HepG2 (cell line): ENCODE data around the gene TEDC2. TPM values are rescaled to one million over a fixed set of nuclear protein-coding genes. Genes with fewer than 3 reads are reported as not detected.

Experiments
- CEBPG ChIP-seq: IDR thresholded peaks from 2 replicates; pipeline ENCODE4 v1.6.1; 2016
- FOXK2 ChIP-seq: fragments of 450-650 bp; IDR thresholded peaks from 2 replicates; pipeline ENCODE4 v1.6.1; 2016
- GABPA ChIP-seq, 2 experiments: IDR thresholded peaks; 2 replicates each; pipeline ENCODE4 v1.6.1; 2011 to 2016; ENCODE audit warnings: low read depth in 2 of 2, low read length in 1 of 2, missing biosample characterization in 1 of 2, missing genetic modification characterization in 1 of 2
- KLF12 ChIP-seq: sonication (generic); formaldehyde crosslinking; IDR thresholded peaks from 2 replicates; pipeline ENCODE4 v1.4.0; 2020; ENCODE audit warnings: missing genetic modification reagents, borderline replicate concordance
- MAF1 ChIP-seq: sonication (generic); formaldehyde crosslinking; IDR thresholded peaks from 2 replicates; pipeline ENCODE4 v1.5.0; 2020; ENCODE audit warnings: missing genetic modification reagents, borderline replicate concordance
- MTF1 ChIP-seq: sonication (generic); formaldehyde crosslinking; IDR thresholded peaks from 2 replicates; pipeline ENCODE4 v1.5.0; 2020; ENCODE audit warnings: missing genetic modification reagents
- NFYC ChIP-seq: IDR thresholded peaks from 2 replicates; pipeline ENCODE4 v1.6.1; 2016; ENCODE audit warnings: missing genetic modification reagents, missing compliant biosample characterization
- RFX3 ChIP-seq: IDR thresholded peaks from 2 replicates; pipeline ENCODE4 v1.6.1; 2016; ENCODE audit warnings: missing biosample characterization, missing genetic modification reagents
- SIX1 ChIP-seq: sonication (generic); formaldehyde crosslinking; IDR thresholded peaks from 2 replicates; pipeline ENCODE4 v1.4.0; 2020; ENCODE audit warnings: missing genetic modification reagents, borderline replicate concordance
- TAF15 ChIP-seq: fragments of 200-400 bp; formaldehyde crosslinking; IDR thresholded peaks from one replicate; pipeline ENCODE4 v1.6.1; 2018; ENCODE audit warnings: mild to moderate bottlenecking, low read depth, low read length; ENCODE audit not compliant: poor library complexity, severe bottlenecking
- THAP9 ChIP-seq: sonication (generic); formaldehyde crosslinking; IDR thresholded peaks from 2 replicates; pipeline ENCODE4; 2020; ENCODE audit warnings: missing genetic modification reagents, mild to moderate bottlenecking, borderline replicate concordance
- TOPORS ChIP-seq: sonication (generic); formaldehyde crosslinking; IDR thresholded peaks from 2 replicates; pipeline ENCODE4 v1.8.0; 2023; ENCODE audit warnings: mild to moderate bottlenecking, missing genetic modification reagents
- ZFX ChIP-seq: sonication (generic); formaldehyde crosslinking; IDR thresholded peaks from 2 replicates; pipeline ENCODE4 v1.4.0; 2020; ENCODE audit warnings: mild to moderate bottlenecking, low read depth, missing genetic modification reagents, moderate library complexity
- ZMAT3 ChIP-seq: sonication (generic); formaldehyde crosslinking; conservative IDR thresholded peaks from 2 replicates; pipeline ENCODE4 v1.7.0; 2021; ENCODE audit warnings: missing genetic modification reagents
- ZNF263 ChIP-seq: sonication (generic); formaldehyde crosslinking; IDR thresholded peaks from 2 replicates; pipeline ENCODE4 v1.4.0; 2020; ENCODE audit warnings: missing genetic modification reagents
- ZNF367 ChIP-seq: sonication (generic); formaldehyde crosslinking; IDR thresholded peaks from 2 replicates; pipeline ENCODE4 v1.4.0; 2020; ENCODE audit warnings: missing genetic modification reagents, borderline replicate concordance
- ZNF414 ChIP-seq: sonication (generic); formaldehyde crosslinking; IDR thresholded peaks from 2 replicates; pipeline ENCODE4 v1.5.0; 2020; ENCODE audit warnings: missing genetic modification reagents
- ZNF451 ChIP-seq: sonication (generic); formaldehyde crosslinking; IDR thresholded peaks from 2 replicates; pipeline ENCODE4 v1.5.0; 2020; ENCODE audit warnings: mild to moderate bottlenecking, missing genetic modification reagents
- ZNF512 ChIP-seq: sonication (generic); formaldehyde crosslinking; IDR thresholded peaks from 2 replicates; pipeline ENCODE4 v1.4.0; 2020; ENCODE audit warnings: mild to moderate bottlenecking, missing genetic modification reagents
- ZNF615 ChIP-seq: sonication (generic); formaldehyde crosslinking; IDR thresholded peaks from 2 replicates; pipeline ENCODE4 v1.5.0; 2020; ENCODE audit warnings: mild to moderate bottlenecking, missing genetic modification reagents, borderline replicate concordance
- ZNF761 ChIP-seq: sonication (generic); formaldehyde crosslinking; conservative IDR thresholded peaks from 2 replicates; pipeline ENCODE4 v1.4.0; 2020; ENCODE audit warnings: mild to moderate bottlenecking, missing genetic modification reagents
- ZNF772 ChIP-seq: sonication (generic); formaldehyde crosslinking; IDR thresholded peaks from 2 replicates; pipeline ENCODE4 v1.5.0; 2020; ENCODE audit warnings: mild to moderate bottlenecking, missing genetic modification reagents
- polyA plus RNA-seq, 8 experiments: library from polyadenylated mRNA; depleted of rRNA in 3 of 8; stranded (reverse) in 7 of 8; unstranded in 1 of 8; fragments of >200 nt; fragmentation: Illumina TruSeq in 4 of 8; extraction: Trizol in 4 of 8; gene quantifications; 2 replicates each; pipeline versions ENCODE4 v1.2.1 to v1.2.3, GENCODE V29; 2011 to 2016; ENCODE audit warnings: low read depth in 4 of 8, missing spikeins in 1 of 8, mixed read lengths in 1 of 8; ENCODE audit not compliant: insufficient read depth in 1 of 8
- total RNA-seq, 5 experiments: library from RNA; depleted of rRNA; stranded (reverse); fragments of >200 nt; fragmentation: Illumina TruSeq; extraction: Trizol; gene quantifications; 2 replicates each; pipeline ENCODE4 v1.2.3, GENCODE V29; 2016; ENCODE audit warnings: low read depth in 1 of 5
- TF ChIP-seq, protein P1 (sequence below): IDR thresholded peaks from 2 replicates; pipeline ENCODE4 v1.6.1; 2018; ENCODE audit warnings: missing genetic modification reagents

The TEDC2 gene
- total and polyA plus RNA-seq, 2 of the 13 experiments (the other 11 are each of a cell fraction or from before 2014, with no cell fraction given): 6.2 to 24.4 TPM

GRCh38 chr16:2484898-2485508 is 25.1 kb downstream of the TEDC2 start (continued):
- TF ChIP-seq NFYC (CRISPR knock-in tag) (0 out of 2 replicates have a peak, but pooled peaks have one; percentile 23), TOPORS (CRISPR knock-in tag) (0 out of 2 replicates have a peak, but pooled peaks have one; percentile 33), ZNF367 (no peak), RFX3 (no peak), GABPA (IDR thresholded peaks at IDR 0.05; ENCODE audit: low read depth, low read length) (no peak), GABPA (CRISPR knock-in tag; IDR thresholded peaks at IDR 0.05; ENCODE audit: low read depth) (peak; percentile 86), THAP9 (CRISPR knock-in tag) (peak; percentile 35; the same call in 1 of the 2 replicates), ZNF263 (CRISPR knock-in tag) (no peak; the same call in none of the 2 replicates), ZNF772 (CRISPR knock-in tag) (peak; percentile 87), MTF1 (CRISPR knock-in tag) (no peak), ZFX (CRISPR knock-in tag) (peak; percentile 64; the same call in 1 of the 2 replicates), ZNF512 (no peak), FOXK2 (peak; percentile 79), CEBPG (peak; percentile 93), ZNF414 (peak; percentile 15; the same call in 1 of the 2 replicates), ZNF615 (CRISPR knock-in tag) (no peak), SIX1 (CRISPR knock-in tag) (peak; percentile 71; the same call in 1 of the 2 replicates), ZNF761 (no peak), ZMAT3 (0 out of 2 replicates have a peak, but pooled peaks have one; percentile 60), ZNF451 (CRISPR knock-in tag) (0 out of 2 replicates have a peak, but pooled peaks have one; percentile 4), KLF12 (CRISPR knock-in tag) (peak; percentile 61; the same call in 1 of the 2 replicates), TAF15 (no peak), MAF1 (CRISPR knock-in tag) (no peak)
- TF ChIP-seq, protein P1, sequence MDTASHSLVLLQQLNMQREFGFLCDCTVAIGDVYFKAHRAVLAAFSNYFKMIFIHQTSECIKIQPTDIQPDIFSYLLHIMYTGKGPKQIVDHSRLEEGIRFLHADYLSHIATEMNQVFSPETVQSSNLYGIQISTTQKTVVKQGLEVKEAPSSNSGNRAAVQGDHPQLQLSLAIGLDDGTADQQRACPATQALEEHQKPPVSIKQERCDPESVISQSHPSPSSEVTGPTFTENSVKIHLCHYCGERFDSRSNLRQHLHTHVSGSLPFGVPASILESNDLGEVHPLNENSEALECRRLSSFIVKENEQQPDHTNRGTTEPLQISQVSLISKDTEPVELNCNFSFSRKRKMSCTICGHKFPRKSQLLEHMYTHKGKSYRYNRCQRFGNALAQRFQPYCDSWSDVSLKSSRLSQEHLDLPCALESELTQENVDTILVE (CRISPR knock-in tag): peak; percentile 65
